ENCODE data around the gene ENTPD1. TPM values are rescaled to one million over a fixed set of nuclear protein-coding genes. Genes with fewer than 3 reads are reported as not detected.
A peak's percentile ranks its signal among the peaks of the same experiment; 100 is the strongest.

The ENTPD1 gene
- total RNA-seq, 2 experiments from 2014 or later: 2.5 to 2.8 TPM

- intact Hi-C loops (cut with micrococcal nuclease): no loop called here
- no peak overlapping the region for H3K4me3 Mint-ChIP-seq
- no peaks in the 10 kb centered on the region for H3K27me3 Mint-ChIP-seq
- POLR2A ChIA-PET: no interaction called here
- no peaks in the 10 kb centered on the region for H3K9me3 Mint-ChIP-seq
- no peak for DNase-seq
- peak overlapping the region; percentile 35 for H3K27ac Mint-ChIP-seq
- peaks cover 2% of the 10 kb centered on the region for H3K36me3 Mint-ChIP-seq
- CTCF ChIA-PET: interaction anchor here (1.1 to 16.5 kb wide), 3 partner anchors 9 to 143 kb away, joined by 3 to 298 read pairs (median 8); partner anchors contain the start of gene TCTN3
- peaks cover 29% of the 10 kb centered on the region for H3K4me1 Mint-ChIP-seq (ENCODE audit: low read depth)
Observed at GRCh38 chr10:95837783-95838182, 81.8 kb downstream of the ENTPD1 start.

GRCh38 chr10:95840121-95840520 is 84.2 kb downstream of the ENTPD1 start:
- H3K27me3 Mint-ChIP-seq: no peaks in the 10 kb centered on the region

GRCh38 chr10:95840681-95841080 is 84.7 kb downstream of the ENTPD1 start:
- H3K27me3 Mint-ChIP-seq: no peaks in the 10 kb centered on the region
- H3K9me3 Mint-ChIP-seq: no peaks in the 10 kb centered on the region
- H3K4me1 Mint-ChIP-seq (ENCODE audit: low read depth): peaks cover 15% of the 10 kb centered on the region
- H3K36me3 Mint-ChIP-seq: no peaks in the 10 kb centered on the region
- DNase-seq: no peak
- intact Hi-C loops (cut with micrococcal nuclease): loop anchor here (1.0 kb wide), 1 partner anchor 8 kb away; no protein-coding TSS in a partner anchor
- ChIA-PET CTCF (interaction anchor here (1.2 to 16.5 kb wide), 12 partner anchors 10 to 185 kb away, joined by 3 to 298 read pairs (median 4); partner anchors contain the start of genes ALDH18A1 and TCTN3), POLR2A (interaction anchor here (1.5 kb wide), 1 partner anchor 147 kb away, joined by 6 read pairs; the partner anchor contains the start of gene TCTN3)
- peak overlapping the region; percentile 57 for H3K27ac Mint-ChIP-seq
- no peak overlapping the region for H3K4me3 Mint-ChIP-seq

More at GRCh38 chr10:95840121-95840520, 84.2 kb downstream of the ENTPD1 start:
- ChIA-PET CTCF (interaction anchor here (1.3 to 16.5 kb wide), 5 partner anchors 9 to 146 kb away, joined by 3 to 298 read pairs (median 45); partner anchors contain the start of gene TCTN3), POLR2A (no interaction called here)
- Mint-ChIP-seq H3K4me1 (ENCODE audit: low read depth) (peaks cover 20% of the 10 kb centered on the region), H3K27ac (no peak overlapping the region), H3K36me3 (no peaks in the 10 kb centered on the region), H3K9me3 (no peaks in the 10 kb centered on the region), H3K4me3 (no peak overlapping the region)
- DNase-seq: no peak
- intact Hi-C loops (cut with micrococcal nuclease): no loop called here

GRCh38 chr10:95841661-95842498 is 85.9 kb downstream of the ENTPD1 start:
- CTCF ChIA-PET: interaction anchor here (0.6 to 16.5 kb wide), 28 partner anchors 9 to 1522 kb away, joined by 3 to 298 read pairs (median 4); partner anchors contain the start of genes ALDH18A1, ENTPD1 and TCTN3
- H3K36me3 Mint-ChIP-seq: no peaks in the 10 kb centered on the region
- POLR2A ChIA-PET: interaction anchor here (1.5 kb wide), 1 partner anchor 148 kb away, joined by 6 read pairs; the partner anchor contains the start of gene TCTN3
- H3K27ac Mint-ChIP-seq: peak overlapping the region; percentile 30
- no peaks in the 10 kb centered on the region for H3K27me3 Mint-ChIP-seq
- H3K4me1 Mint-ChIP-seq (ENCODE audit: low read depth): peaks cover 11% of the 10 kb centered on the region
- intact Hi-C loops (cut with micrococcal nuclease): loop anchor here (1.0 kb wide), 2 partner anchors 10 to 148 kb away; no protein-coding TSS in a partner anchor
- peak; percentile 27 for DNase-seq
- no peaks in the 10 kb centered on the region for H3K9me3 Mint-ChIP-seq
- no peak overlapping the region for H3K4me3 Mint-ChIP-seq

GRCh38 chr10:95845411-95845810 is 89.4 kb downstream of the ENTPD1 start:
- Mint-ChIP-seq H3K4me1 (ENCODE audit: low read depth) (peaks cover 8% of the 10 kb centered on the region), H3K27ac (no peak overlapping the region), H3K4me3 (no peak overlapping the region), H3K27me3 (no peaks in the 10 kb centered on the region), H3K9me3 (no peaks in the 10 kb centered on the region), H3K36me3 (no peaks in the 10 kb centered on the region)
- ChIA-PET POLR2A (interaction anchor here (1.2 kb wide), 1 partner anchor 152 kb away, joined by 4 read pairs; the partner anchor contains the start of gene TCTN3), CTCF (interaction anchor here (0.6 to 16.5 kb wide), 3 partner anchors 20 to 361 kb away, joined by 3 to 298 read pairs (median 49); partner anchors contain the start of gene TCTN3)
- intact Hi-C loops (cut with micrococcal nuclease): no loop called here
- DNase-seq: no peak

- intact Hi-C loops (cut with micrococcal nuclease): no loop called here
- no peak for DNase-seq
- H3K27ac Mint-ChIP-seq: no peak overlapping the region
- H3K4me3 Mint-ChIP-seq: no peak overlapping the region
- no peaks in the 10 kb centered on the region for H3K36me3 Mint-ChIP-seq
- CTCF ChIA-PET: interaction anchor here (1.5 to 16.5 kb wide), 2 partner anchors 153 kb away, joined by 6 to 298 read pairs; partner anchors contain the start of gene TCTN3
- peaks cover 2% of the 10 kb centered on the region for H3K9me3 Mint-ChIP-seq
- H3K4me1 Mint-ChIP-seq (ENCODE audit: low read depth): no peaks in the 10 kb centered on the region
- POLR2A ChIA-PET: no interaction called here
- no peaks in the 10 kb centered on the region for H3K27me3 Mint-ChIP-seq
Observed at GRCh38 chr10:95847007-95847406, 91.0 kb downstream of the ENTPD1 start.

- DNase-seq: no peak
- H3K4me1 Mint-ChIP-seq (ENCODE audit: low read depth): no peaks in the 10 kb centered on the region
- ChIA-PET POLR2A (no interaction called here), CTCF (interaction anchor here (0.6 to 1.7 kb wide), 2 partner anchors 16 to 380 kb away, joined by 3 to 4 read pairs; no protein-coding TSS in a partner anchor)
- no peaks in the 10 kb centered on the region for H3K27me3 Mint-ChIP-seq
- no peaks in the 10 kb centered on the region for H3K36me3 Mint-ChIP-seq
- no peak overlapping the region for H3K27ac Mint-ChIP-seq
- H3K9me3 Mint-ChIP-seq: peaks cover 2% of the 10 kb centered on the region
- intact Hi-C loops (cut with micrococcal nuclease): no loop called here
- H3K4me3 Mint-ChIP-seq: no peak overlapping the region
Observed at GRCh38 chr10:95848841-95849240, 92.9 kb downstream of the ENTPD1 start.

GRCh38 chr10:95850791-95851190 is 94.8 kb downstream of the ENTPD1 start:
- H3K27me3 Mint-ChIP-seq: peaks cover under 1% of the 10 kb centered on the region
- peaks cover under 1% of the 10 kb centered on the region for H3K36me3 Mint-ChIP-seq
- H3K27ac Mint-ChIP-seq: no peak overlapping the region
- H3K4me3 Mint-ChIP-seq: no peak overlapping the region
- CTCF ChIA-PET: interaction anchor here (0.7 to 1.1 kb wide), 2 partner anchors 9 to 157 kb away, joined by 3 to 4 read pairs; partner anchors contain the start of gene TCTN3
- intact Hi-C loops (cut with micrococcal nuclease): no loop called here
- H3K9me3 Mint-ChIP-seq: peaks cover 2% of the 10 kb centered on the region
- H3K4me1 Mint-ChIP-seq (ENCODE audit: low read depth): no peaks in the 10 kb centered on the region
- POLR2A ChIA-PET: no interaction called here
- DNase-seq: no peak

- no peak overlapping the region for H3K27ac Mint-ChIP-seq
- POLR2A ChIA-PET: no interaction called here
- intact Hi-C loops (cut with micrococcal nuclease): loop anchor here (10.0 kb wide), 1 partner anchor 486 kb away; no protein-coding TSS in a partner anchor
- H3K36me3 Mint-ChIP-seq: peaks cover 4% of the 10 kb centered on the region
- CTCF ChIA-PET: interaction anchor here (0.8 to 1.8 kb wide), 5 partner anchors 19 to 167 kb away, joined by 3 to 7 read pairs (median 4); partner anchors contain the start of gene TCTN3
- DNase-seq: no peak
- H3K4me1 Mint-ChIP-seq (ENCODE audit: low read depth): peaks cover 9% of the 10 kb centered on the region
- peaks cover 4% of the 10 kb centered on the region for H3K27me3 Mint-ChIP-seq
- peaks cover 4% of the 10 kb centered on the region for H3K9me3 Mint-ChIP-seq
- no peak overlapping the region for H3K4me3 Mint-ChIP-seq
Observed at GRCh38 chr10:95860166-95860940, 104.4 kb downstream of the ENTPD1 start.

GRCh38 chr10:95861386-95861785 is 105.4 kb downstream of the ENTPD1 start:
- H3K27ac Mint-ChIP-seq: no peak overlapping the region
- no peak overlapping the region for H3K4me3 Mint-ChIP-seq
- intact Hi-C loops (cut with micrococcal nuclease): loop anchor here (10.0 kb wide), 1 partner anchor 487 kb away; no protein-coding TSS in a partner anchor
- no peaks in the 10 kb centered on the region for H3K9me3 Mint-ChIP-seq
- no peaks in the 10 kb centered on the region for H3K27me3 Mint-ChIP-seq
- ChIA-PET CTCF (interaction anchor here (0.8 to 1.1 kb wide), 4 partner anchors 20 to 168 kb away, joined by 3 to 5 read pairs (median 4); partner anchors contain the start of gene TCTN3), POLR2A (no interaction called here)
- DNase-seq: no peak
- H3K36me3 Mint-ChIP-seq: no peaks in the 10 kb centered on the region
- peaks cover 19% of the 10 kb centered on the region for H3K4me1 Mint-ChIP-seq (ENCODE audit: low read depth)
